ENCODE results near the gene CHEK2. TPM values are rescaled to one million over a fixed set of nuclear protein-coding genes. Genes with fewer than 3 reads are reported as not detected.
"Not testable (repeated sequence)": the region's sequence is repeated elsewhere in the genome, so short reads cannot be mapped to it uniquely, and the experiment has no call there.

CHEK2 gene
- polyA plus RNA-seq, 1 experiment = 9.4 TPM

- peaks cover 1% of the 10 kb centered on the region; the same call in 1 of the 2 replicates for H3K36me3 ChIP-seq (ENCODE audit: control insufficient read depth, insufficient read depth, low read length)
- ChIA-PET POLR2A (no interaction called here), CTCF (interaction anchor here (0.6 to 1.5 kb wide), 3 partner anchors 11 to 170 kb away, joined by 3 to 4 read pairs (median 3); no protein-coding TSS in a partner anchor)
- no peak for TF ChIP-seq CTCF (IDR thresholded peaks at IDR 0.05; ENCODE audit: insufficient read depth, low read depth, low read length)
- DNase-seq (ENCODE audit: low read depth) = no peak
- no peak overlapping the region for H3K4me3 ChIP-seq (ENCODE audit: low read depth, low read length)
- no peaks in the 10 kb centered on the region for H3K27me3 ChIP-seq (ENCODE audit: control insufficient read depth, insufficient read depth, low read length)
These were observed 29.7 kb upstream of the CHEK2 start for GRCh38 chr22:28771195-28771791.

- POLR2A ChIA-PET = no interaction called here
- Histone ChIP-seq H3K27me3 (ENCODE audit: control insufficient read depth, insufficient read depth, low read length) (no peaks in the 10 kb centered on the region), H3K36me3 (ENCODE audit: control insufficient read depth, insufficient read depth, low read length) (no peaks in the 10 kb centered on the region), H3K4me3 (ENCODE audit: low read depth, low read length) (no peak overlapping the region)
- TF ChIP-seq CTCF (IDR thresholded peaks at IDR 0.05; ENCODE audit: insufficient read depth, low read depth, low read length) = no peak
- CTCF ChIA-PET = interaction anchor here (1.6 kb wide), 1 partner anchor 168 kb away, joined by 3 read pairs; no protein-coding TSS in a partner anchor
- DNase-seq (ENCODE audit: low read depth) = no peak
These were observed 27.9 kb upstream of the CHEK2 start for GRCh38 chr22:28769394-28770085.

- ChIA-PET POLR2A (no interaction called here), CTCF (interaction anchor here (1.6 kb wide), 1 partner anchor 168 kb away, joined by 3 read pairs; no protein-coding TSS in a partner anchor)
- Histone ChIP-seq H3K4me3 (ENCODE audit: low read depth, low read length) (no peak overlapping the region), H3K27me3 (ENCODE audit: control insufficient read depth, insufficient read depth, low read length) (no peaks in the 10 kb centered on the region), H3K36me3 (ENCODE audit: control insufficient read depth, insufficient read depth, low read length) (no peaks in the 10 kb centered on the region)
- DNase-seq (ENCODE audit: low read depth) = no peak
- no peak for TF ChIP-seq CTCF (IDR thresholded peaks at IDR 0.05; ENCODE audit: insufficient read depth, low read depth, low read length)
These were observed 27.2 kb upstream of the CHEK2 start for GRCh38 chr22:28768701-28769393.

- no peak for TF ChIP-seq CTCF (IDR thresholded peaks at IDR 0.05; ENCODE audit: insufficient read depth, low read depth, low read length)
- no peak for DNase-seq (ENCODE audit: low read depth)
- Histone ChIP-seq H3K27me3 (ENCODE audit: control insufficient read depth, insufficient read depth, low read length) (no peaks in the 10 kb centered on the region), H3K36me3 (ENCODE audit: control insufficient read depth, insufficient read depth, low read length) (no peaks in the 10 kb centered on the region), H3K4me3 (ENCODE audit: low read depth, low read length) (no peak overlapping the region)
- CTCF ChIA-PET = interaction anchor here (0.6 kb wide), 1 partner anchor 156 kb away, joined by 3 read pairs; no protein-coding TSS in a partner anchor
- POLR2A ChIA-PET = no interaction called here
These were observed 25.0 kb upstream of the CHEK2 start for GRCh38 chr22:28766628-28767027.

GRCh38 chr22:28762000-28762399 is 20.4 kb upstream of the CHEK2 start:
- CTCF ChIA-PET; DNase-seq (ENCODE audit: low read depth): not testable (repeated sequence)

More at GRCh38 chr22:28762000-28762399, 20.4 kb upstream of the CHEK2 start:
- H3K27me3 ChIP-seq (ENCODE audit: control insufficient read depth, insufficient read depth, low read length); H3K36me3 ChIP-seq (ENCODE audit: control insufficient read depth, insufficient read depth, low read length); POLR2A ChIA-PET; H3K4me3 ChIP-seq (ENCODE audit: low read depth, low read length): not testable (repeated sequence)
